Measurements from ENCODE around the gene TRAPPC2.

The TRAPPC2 gene

GRCh38 chrX:13734278-13735172 lies at the start of gene TRAPPC2, which contains the start of gene OFD1:
Gene TRAPPC2 (minus strand): TSS chrX:13734620. CDS start chrX:13719963, 14,657 bp downstream.
Gene OFD1 (plus strand): TSS chrX:13734748. CDS start chrX:13735072, 324 bp downstream.
- peak; percentile 76 to 81 for DNase-seq (ENCODE audit: extremely low read depth in 1 of 2, low read depth in 1 of 2)

DNA sequence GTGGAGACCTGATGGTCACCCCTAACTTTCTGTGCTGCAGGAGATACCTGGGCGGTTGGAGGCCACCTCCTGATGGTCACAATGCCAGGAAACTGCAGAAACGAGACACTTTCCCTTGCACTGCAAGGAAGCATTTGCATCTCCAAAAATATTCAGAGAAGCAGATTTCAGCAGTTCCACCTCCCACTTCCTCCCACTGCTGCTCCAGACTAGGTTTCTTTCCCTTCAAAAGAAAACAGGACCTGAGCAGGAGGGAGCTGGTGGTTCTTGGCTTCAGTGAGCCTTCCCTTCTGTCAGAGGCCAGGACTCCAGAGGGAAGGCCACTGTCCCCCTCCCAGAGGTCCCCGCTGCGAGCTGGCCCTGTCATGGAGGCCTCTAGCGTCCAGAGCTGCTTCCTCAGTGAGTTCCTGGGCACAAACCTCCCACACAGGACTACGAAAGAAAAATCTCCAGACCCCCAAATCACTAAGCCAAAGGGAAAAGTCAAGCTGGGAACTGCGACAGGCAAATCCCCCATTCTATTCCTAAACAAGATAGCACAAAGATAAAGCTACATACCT lies 46.5 kb upstream of the TRAPPC2 start:
- no peak for DNase-seq (ENCODE audit: extremely low read depth in 1 of 2, low read depth in 1 of 2)

DNA sequence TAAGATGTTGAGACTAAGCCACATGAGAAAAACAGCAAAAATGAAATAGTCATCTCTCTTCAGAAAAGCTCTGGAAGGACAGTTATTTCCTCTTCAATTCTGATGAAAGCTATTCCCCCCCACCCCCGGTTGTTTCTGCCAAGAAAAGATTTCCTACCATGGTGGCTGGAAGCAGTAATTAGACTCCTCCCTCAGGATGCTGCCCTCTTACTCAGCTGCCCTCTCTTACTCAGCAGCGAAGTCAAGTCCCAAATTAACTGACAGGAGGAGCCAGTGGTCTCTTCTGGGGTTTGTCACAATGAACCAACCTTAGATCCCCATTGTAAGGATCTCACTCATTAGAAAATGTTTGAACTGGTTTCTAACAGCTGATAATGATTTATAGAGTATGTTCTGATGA lies 44.5 kb upstream of the TRAPPC2 start:
- no peak for DNase-seq (ENCODE audit: extremely low read depth in 1 of 2, low read depth in 1 of 2)

DNA sequence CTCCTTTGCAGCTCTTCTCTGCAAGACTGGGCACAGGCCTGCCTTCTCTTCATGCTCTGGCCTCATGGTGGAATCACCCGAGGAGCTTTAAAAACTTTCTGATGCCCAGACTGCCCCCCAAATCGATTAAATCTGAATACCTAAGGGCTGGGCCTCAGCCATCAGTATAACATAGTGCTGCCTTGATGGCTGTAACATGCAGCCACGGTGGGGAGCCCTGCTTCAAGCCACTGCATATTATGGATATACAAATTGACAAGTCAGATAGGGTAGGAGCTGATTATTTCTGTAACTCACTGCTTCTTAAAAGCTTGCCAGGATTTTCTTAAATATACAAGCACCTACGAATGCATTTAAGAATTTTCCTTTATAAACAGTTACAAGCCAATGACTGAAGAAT lies 42.0 kb upstream of the TRAPPC2 start:
- no peak for DNase-seq (ENCODE audit: extremely low read depth in 1 of 2, low read depth in 1 of 2)

DNA sequence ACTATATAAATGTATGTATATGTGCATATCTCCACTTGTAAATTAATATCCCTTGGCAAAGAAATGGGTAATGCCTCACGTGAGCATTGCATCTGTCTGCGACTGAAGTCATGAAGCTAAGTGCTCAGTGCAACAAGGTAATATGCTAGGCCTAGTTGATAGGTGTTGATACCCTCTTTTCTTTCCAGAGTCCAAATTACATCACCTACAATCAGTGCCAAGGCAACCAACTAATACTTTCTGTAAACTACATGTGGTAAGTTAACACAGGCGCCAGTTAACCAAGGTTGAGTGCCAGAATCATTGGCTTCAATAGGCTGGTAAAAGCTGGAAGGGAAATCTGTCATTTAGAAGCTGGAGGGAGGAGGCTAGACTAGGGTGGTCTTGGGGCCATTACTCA lies 41.4 kb upstream of the TRAPPC2 start:
- no peak for DNase-seq (ENCODE audit: extremely low read depth in 1 of 2, low read depth in 1 of 2)

DNA sequence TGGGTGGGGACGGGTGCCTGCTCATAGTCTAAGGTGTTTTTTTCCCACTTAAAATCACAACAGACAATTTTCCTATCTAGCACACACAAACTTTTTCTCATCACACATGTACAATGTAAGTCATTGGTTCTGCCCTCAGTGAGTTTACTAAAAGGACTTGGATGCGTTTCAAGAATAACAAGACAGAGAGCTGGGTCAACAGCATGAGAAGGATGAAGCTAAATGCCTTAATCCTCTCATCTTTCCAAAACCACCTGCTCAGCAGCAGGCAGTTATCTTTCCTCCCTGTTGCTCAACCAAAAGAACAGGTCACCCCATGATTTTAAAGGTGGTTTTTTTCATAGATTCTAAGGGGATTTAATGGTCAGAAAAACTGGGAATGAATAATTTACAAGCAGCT lies 40.3 kb upstream of the TRAPPC2 start:
- no peak for DNase-seq (ENCODE audit: extremely low read depth in 1 of 2, low read depth in 1 of 2)

- DNase-seq (ENCODE audit: extremely low read depth in 1 of 2, low read depth in 1 of 2): no peak
Observed at GRCh38 chrX:13770013-13770535, 35.7 kb upstream of the TRAPPC2 start.

- DNase-seq (ENCODE audit: extremely low read depth in 1 of 2, low read depth in 1 of 2): no peak
Observed at GRCh38 chrX:13768939-13769338, 34.5 kb upstream of the TRAPPC2 start.

GRCh38 chrX:13764765-13765164 lies 30.3 kb upstream of the TRAPPC2 start:
- no peak for DNase-seq (ENCODE audit: extremely low read depth in 1 of 2, low read depth in 1 of 2)

GRCh38 chrX:13764281-13764680 lies 29.9 kb upstream of the TRAPPC2 start:
- DNase-seq (ENCODE audit: extremely low read depth in 1 of 2, low read depth in 1 of 2): no peak

DNA sequence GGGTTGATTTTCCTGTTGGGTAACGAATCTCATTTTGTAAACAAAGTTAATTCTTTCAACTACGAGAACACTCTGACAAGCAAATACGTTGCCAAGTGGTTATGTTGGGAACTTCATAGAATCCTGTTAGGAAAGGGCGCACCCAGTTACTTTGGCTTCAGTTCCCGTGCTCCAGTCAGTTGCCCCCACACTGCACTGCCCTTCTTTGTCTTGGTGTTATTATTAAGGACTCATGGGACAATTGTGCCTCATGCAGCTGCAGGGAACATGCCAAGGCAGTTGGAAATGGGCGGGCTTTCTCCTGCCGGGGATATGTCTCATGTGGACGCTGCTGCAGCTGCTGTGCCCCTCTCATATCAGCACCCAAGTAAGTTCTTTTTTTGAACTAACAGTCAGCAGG lies 29.1 kb upstream of the TRAPPC2 start:
- DNase-seq (ENCODE audit: extremely low read depth in 1 of 2, low read depth in 1 of 2): no peak

DNA sequence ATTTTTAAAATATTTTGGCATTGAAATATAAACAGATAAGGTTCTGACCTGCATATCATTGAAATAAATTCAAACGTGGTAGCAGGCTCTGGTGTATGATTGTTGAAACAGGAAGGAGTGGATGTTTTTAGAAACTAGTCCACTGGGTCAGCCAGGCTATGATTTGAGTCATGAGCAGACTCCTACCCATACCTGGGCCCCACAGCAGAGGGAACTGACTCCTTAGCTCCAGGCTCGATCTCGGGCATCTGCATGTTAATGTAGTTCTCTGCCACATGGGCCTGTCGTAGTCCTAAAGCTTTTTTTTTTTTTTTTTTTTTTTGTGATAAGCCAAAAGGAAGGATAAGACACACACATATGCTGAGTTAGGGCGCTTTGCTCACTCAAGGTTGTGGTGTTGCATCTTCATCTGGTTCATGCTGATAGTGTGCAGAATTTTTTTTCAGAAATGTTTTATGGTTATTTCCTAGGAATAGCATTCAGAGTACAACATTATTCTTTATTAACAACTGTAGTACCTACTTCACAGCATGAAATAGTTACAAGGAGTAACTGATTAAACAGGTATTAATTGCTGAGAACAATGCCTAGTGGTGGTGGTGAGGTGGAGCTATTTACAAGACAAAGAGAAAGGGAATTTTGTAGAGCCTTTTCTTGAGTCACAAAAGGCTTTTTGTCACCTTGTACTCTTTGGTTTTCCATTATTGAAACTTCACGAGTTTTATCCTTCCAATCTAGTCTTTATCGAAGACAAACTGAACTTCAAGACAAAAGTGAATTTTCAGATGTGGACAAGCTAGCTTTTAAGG lies 27.4 kb upstream of the TRAPPC2 start:
- no peak for DNase-seq (ENCODE audit: extremely low read depth in 1 of 2, low read depth in 1 of 2)

- DNase-seq (ENCODE audit: extremely low read depth in 1 of 2, low read depth in 1 of 2): no peak
Observed at GRCh38 chrX:13760426-13760825, 26.0 kb upstream of the TRAPPC2 start.

DNA sequence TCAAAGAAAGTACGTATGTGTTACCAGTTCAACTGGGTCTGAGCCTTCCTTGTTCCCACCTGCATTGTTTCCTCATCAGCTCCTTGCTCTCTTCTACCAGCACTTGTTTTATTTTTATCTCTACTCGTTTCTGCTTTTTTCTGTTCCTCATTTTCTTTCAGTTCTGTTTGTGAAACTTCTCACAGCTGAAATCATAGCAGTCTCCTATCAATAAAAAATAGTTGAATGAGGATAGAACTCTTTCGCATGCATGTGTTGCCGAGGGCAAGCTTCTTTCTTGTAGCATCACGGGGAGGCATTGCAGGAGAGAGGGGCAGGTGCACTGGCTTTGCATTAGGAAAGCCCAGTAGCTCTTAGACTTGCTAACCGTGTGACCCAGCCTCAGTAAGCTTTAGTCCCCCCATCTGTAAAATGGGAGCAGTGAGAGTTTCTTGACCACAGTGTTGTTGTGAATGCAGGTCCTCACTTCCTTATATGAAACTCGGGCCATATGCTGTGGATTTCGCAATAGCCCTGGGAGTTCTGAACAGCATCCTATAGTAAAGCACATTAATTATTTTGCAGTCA lies 24.8 kb upstream of the TRAPPC2 start:
- DNase-seq (ENCODE audit: extremely low read depth in 1 of 2, low read depth in 1 of 2): no peak

GRCh38 chrX:13756381-13756780 lies 22.0 kb upstream of the TRAPPC2 start:
- no peak for DNase-seq (ENCODE audit: extremely low read depth in 1 of 2, low read depth in 1 of 2)

GRCh38 chrX:13755254-13755653 lies 20.8 kb upstream of the TRAPPC2 start:
- no peak for DNase-seq (ENCODE audit: extremely low read depth in 1 of 2, low read depth in 1 of 2)

GRCh38 chrX:13754765-13755164 lies 20.3 kb upstream of the TRAPPC2 start:
- no peak for DNase-seq (ENCODE audit: extremely low read depth in 1 of 2, low read depth in 1 of 2)

DNA sequence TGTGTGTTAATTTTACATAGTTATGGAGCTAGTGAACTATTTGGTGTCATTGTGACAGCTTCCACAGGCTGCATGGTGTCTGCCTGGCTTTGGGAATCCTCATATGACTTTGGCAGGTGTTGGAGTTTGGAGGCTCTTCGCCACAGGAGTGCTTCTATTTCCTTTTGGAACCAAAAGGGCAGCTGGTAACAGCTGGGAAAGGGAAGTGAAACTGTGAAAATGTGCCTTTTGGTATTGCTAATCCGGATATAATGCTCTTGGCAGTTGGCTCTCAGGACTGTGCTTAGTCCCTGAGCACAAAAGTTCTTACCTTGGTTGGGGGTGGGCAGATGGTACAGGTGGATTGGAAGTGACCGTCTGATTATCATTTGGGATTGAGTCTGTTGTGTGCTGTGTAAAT lies 18.2 kb upstream of the TRAPPC2 start:
- DNase-seq (ENCODE audit: extremely low read depth in 1 of 2, low read depth in 1 of 2): no peak

DNA sequence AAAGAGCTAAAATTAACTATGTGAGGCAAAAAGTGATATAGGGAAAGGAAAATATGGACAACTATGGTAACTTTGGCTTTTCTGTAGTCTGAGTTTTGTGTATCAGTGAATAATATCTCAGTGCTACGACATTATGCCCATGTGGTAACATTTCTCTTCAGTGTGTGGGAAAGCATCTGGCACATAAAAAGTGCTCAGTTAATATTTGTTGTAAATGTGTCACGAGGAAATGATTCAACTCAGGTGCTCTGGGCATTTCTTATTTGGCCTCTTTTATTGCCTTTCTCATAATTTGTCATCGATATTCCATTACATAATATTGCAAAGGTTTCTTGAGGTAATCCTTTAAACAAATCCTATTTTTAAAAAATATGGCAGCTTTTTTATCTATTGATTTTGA lies 17.7 kb upstream of the TRAPPC2 start:
- no peak for DNase-seq (ENCODE audit: extremely low read depth in 1 of 2, low read depth in 1 of 2)

DNA sequence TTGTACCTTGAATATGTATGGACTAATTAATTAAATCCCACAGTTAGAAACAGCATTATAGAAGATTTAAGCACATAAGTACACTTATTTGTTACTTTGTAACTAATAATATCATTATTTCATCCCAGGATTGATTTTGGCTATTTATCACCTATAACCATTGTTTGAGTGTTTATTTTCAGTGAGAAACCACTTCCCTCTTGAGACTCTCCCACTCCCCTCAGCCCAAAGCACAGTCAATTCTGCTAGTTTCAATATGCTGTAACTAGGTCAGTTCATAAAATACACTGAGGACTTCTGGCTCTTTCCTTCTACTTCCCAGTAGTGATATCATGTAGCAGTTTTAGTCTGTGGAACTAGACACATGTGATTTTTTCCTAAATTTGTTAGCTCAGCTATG lies 16.4 kb upstream of the TRAPPC2 start:
- no peak for DNase-seq (ENCODE audit: extremely low read depth in 1 of 2, low read depth in 1 of 2)

DNA sequence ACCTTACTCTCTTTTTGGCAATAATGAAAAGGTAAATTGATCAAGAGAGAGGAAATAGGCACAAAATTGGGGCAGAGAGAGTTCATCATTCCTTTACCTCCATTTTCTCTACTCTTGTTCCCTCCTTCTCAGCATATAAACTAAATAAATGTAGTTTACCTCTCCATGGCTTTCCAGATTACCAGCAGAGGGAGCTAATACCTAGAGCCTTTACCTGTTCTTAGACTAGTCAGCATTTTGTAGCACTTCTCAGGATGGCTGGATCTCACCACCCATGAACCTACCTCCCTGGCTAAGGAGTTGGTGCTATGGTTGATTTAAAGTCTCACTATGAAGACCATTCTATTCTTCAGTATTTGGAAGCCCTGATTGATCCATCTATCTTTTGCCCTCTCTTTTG lies 15.8 kb upstream of the TRAPPC2 start:
- DNase-seq (ENCODE audit: extremely low read depth in 1 of 2, low read depth in 1 of 2): no peak
